ENCODE results near the gene CD22. TPM values are rescaled to one million over a fixed set of nuclear protein-coding genes. Genes with fewer than 3 reads are reported as not detected.

CD22 gene
- total RNA-seq, 1 experiment from 2014 or later = not detected

GRCh38 chr19:35363711-35364425, 34.9 kb downstream of the CD22 start:
- no peaks in the 10 kb centered on the region for H3K4me1 ChIP-seq (ENCODE audit: insufficient read depth, low read length, poor library complexity, severe bottlenecking)
- peaks cover 10% of the 10 kb centered on the region for H3K27me3 ChIP-seq (replicated peaks; ENCODE audit: insufficient read depth, low read depth, low read length, poor library complexity)
- H3K36me3 ChIP-seq (ENCODE audit: insufficient read depth, low read length, poor library complexity, severe bottlenecking) = no peaks in the 10 kb centered on the region
- intact Hi-C loops (cut with micrococcal nuclease; ENCODE audit: unreplicated experiment) = no loop called here
- TF ChIP-seq CTCF (conservative IDR thresholded peaks at IDR 0.05; ENCODE audit: low read depth, low read length) (no peak), EZH2 (IDR thresholded peaks at IDR 0.05; ENCODE audit: borderline replicate concordance, low read depth, low read length, poor library complexity, severe bottlenecking) (no peak)
- ChIA-PET POLR2A (ENCODE audit: low non-redundant PET) (no interaction called here), CTCF (no interaction called here)
- no peak overlapping the region for H3K4me3 ChIP-seq (ENCODE audit: low read depth, low read length, poor library complexity, severe bottlenecking)
- BruUV-seq (replicated peaks) = no TSS peak
- DNase-seq (ENCODE audit: low spot score) = no peak
- no peaks in the 10 kb centered on the region for H3K9me3 ChIP-seq (ENCODE audit: low read depth, low read length, poor library complexity, severe bottlenecking)
- no peak overlapping the region for H3K27ac ChIP-seq (ENCODE audit: low read depth, low read length, poor library complexity, severe bottlenecking)

GRCh38 chr19:35365303-35365702, 36.3 kb downstream of the CD22 start:
- H3K4me3 ChIP-seq (ENCODE audit: low read depth, low read length, poor library complexity, severe bottlenecking) = no peak overlapping the region
- no peaks in the 10 kb centered on the region for H3K36me3 ChIP-seq (ENCODE audit: insufficient read depth, low read length, poor library complexity, severe bottlenecking)
- ChIA-PET CTCF (no interaction called here), POLR2A (ENCODE audit: low non-redundant PET) (no interaction called here)
- intact Hi-C loops (cut with micrococcal nuclease; ENCODE audit: unreplicated experiment) = no loop called here
- no TSS peak for BruUV-seq (replicated peaks)
- no peaks in the 10 kb centered on the region for H3K4me1 ChIP-seq (ENCODE audit: insufficient read depth, low read length, poor library complexity, severe bottlenecking)
- DNase-seq (ENCODE audit: low spot score) = no peak
- H3K27ac ChIP-seq (ENCODE audit: low read depth, low read length, poor library complexity, severe bottlenecking) = no peak overlapping the region
- H3K9me3 ChIP-seq (ENCODE audit: low read depth, low read length, poor library complexity, severe bottlenecking) = no peaks in the 10 kb centered on the region
- H3K27me3 ChIP-seq (replicated peaks; ENCODE audit: insufficient read depth, low read depth, low read length, poor library complexity) = peaks cover 10% of the 10 kb centered on the region
- no peak for TF ChIP-seq EZH2 (IDR thresholded peaks at IDR 0.05; ENCODE audit: borderline replicate concordance, low read depth, low read length, poor library complexity, severe bottlenecking)
- no peak for TF ChIP-seq CTCF (conservative IDR thresholded peaks at IDR 0.05; ENCODE audit: low read depth, low read length)

- H3K27me3 ChIP-seq (replicated peaks; ENCODE audit: insufficient read depth, low read depth, low read length, poor library complexity) = peaks cover 10% of the 10 kb centered on the region
- DNase-seq (ENCODE audit: low spot score) = no peak
- ChIA-PET POLR2A (ENCODE audit: low non-redundant PET) (no interaction called here), CTCF (no interaction called here)
- H3K9me3 ChIP-seq (ENCODE audit: low read depth, low read length, poor library complexity, severe bottlenecking) = no peaks in the 10 kb centered on the region
- H3K4me1 ChIP-seq (ENCODE audit: insufficient read depth, low read length, poor library complexity, severe bottlenecking) = no peaks in the 10 kb centered on the region
- intact Hi-C loops (cut with micrococcal nuclease; ENCODE audit: unreplicated experiment) = no loop called here
- TF ChIP-seq EZH2 (IDR thresholded peaks at IDR 0.05; ENCODE audit: borderline replicate concordance, low read depth, low read length, poor library complexity, severe bottlenecking) (no peak), CTCF (conservative IDR thresholded peaks at IDR 0.05; ENCODE audit: low read depth, low read length) (no peak)
- no peak overlapping the region for H3K27ac ChIP-seq (ENCODE audit: low read depth, low read length, poor library complexity, severe bottlenecking)
- H3K36me3 ChIP-seq (ENCODE audit: insufficient read depth, low read length, poor library complexity, severe bottlenecking) = no peaks in the 10 kb centered on the region
- H3K4me3 ChIP-seq (ENCODE audit: low read depth, low read length, poor library complexity, severe bottlenecking) = no peak overlapping the region
- BruUV-seq (replicated peaks) = no TSS peak
Observed at GRCh38 chr19:35368378-35368777, 39.4 kb downstream of the CD22 start.
